ENCODE data around the gene CDC42BPG. TPM values are rescaled to one million over a fixed set of nuclear protein-coding genes. Genes with fewer than 3 reads are reported as not detected.

The CDC42BPG gene
- total and polyA plus RNA-seq, 11 donors = 0.12 to 0.50 (median 0.20) TPM; not detected in 1

GRCh38 chr11:64855596-64856304 is 11.3 kb upstream of the CDC42BPG start:
- peaks cover 46 to 100% (median 90%) of the 10 kb centered on the region in 12 donors for H3K4me1 ChIP-seq
- peaks cover 0 to 74% (median 42%) of the 10 kb centered on the region in 9 donors for H3K36me3 ChIP-seq
- WGBS, 4 donors = 75 to 80% (median 79%) methylated on average over 17 to 21 of the region's 22 CpGs
- H3K27ac ChIP-seq = peak overlapping the region; percentile 13 to 93 (median 88)
- H3K9me3 ChIP-seq = no peaks in the 10 kb centered on the region
- H3K27me3 ChIP-seq = no peaks in the 10 kb centered on the region
- no peak for ATAC-seq
- peak overlapping the region in 7 of 12 donors; percentile 1 to 43 (median 21) for H3K4me3 ChIP-seq
- intact Hi-C loops (cut with DNase I) = loop anchor here in 1 of 10 donors (10.0 kb wide), 1 partner anchor 259 kb away; the partner anchor contains the start of genes TM7SF2 and ZNHIT2
- no peak for DNase-seq
- no peak for TF ChIP-seq POLR2A (IDR thresholded peaks at IDR 0.05)
- no peak for TF ChIP-seq CTCF (IDR thresholded peaks at IDR 0.05)

- no peaks in the 10 kb centered on the region for H3K9me3 ChIP-seq
- peaks cover 46 to 100% (median 93%) of the 10 kb centered on the region in 12 donors for H3K4me1 ChIP-seq
- H3K4me3 ChIP-seq = peak overlapping the region in 9 of 12 donors; percentile 1 to 43 (median 24)
- DNase-seq (peak; percentile 79 to 94 (median 86)), ATAC-seq (peak; percentile 49 to 85 (median 83))
- WGBS, 4 donors = 58 to 70% (median 64%) methylated on average over 41 to 45 of the region's 45 CpGs
- H3K27me3 ChIP-seq = no peaks in the 10 kb centered on the region
- TF ChIP-seq CTCF (IDR thresholded peaks at IDR 0.05) (no peak), POLR2A (IDR thresholded peaks at IDR 0.05) (peak in 1 of 2 donors; percentile 15)
- peak overlapping the region; percentile 5 to 93 (median 88) for H3K27ac ChIP-seq
- H3K36me3 ChIP-seq = peaks cover 0 to 71% (median 37%) of the 10 kb centered on the region in 9 donors
- intact Hi-C loops (cut with DNase I) = loop anchor here in 1 of 10 donors (10.0 kb wide), 1 partner anchor 260 kb away; the partner anchor contains the start of genes TM7SF2 and ZNHIT2
Measured at GRCh38 chr11:64854534-64855502, 10.4 kb upstream of the CDC42BPG start.

- TF ChIP-seq POLR2A (IDR thresholded peaks at IDR 0.05) = no peak
- TF ChIP-seq CTCF (IDR thresholded peaks at IDR 0.05) = no peak
- DNase-seq (no peak), ATAC-seq (no peak)
- H3K36me3 ChIP-seq = peaks cover 0 to 64% (median 31%) of the 10 kb centered on the region in 9 donors
- peaks cover 41 to 100% (median 94%) of the 10 kb centered on the region in 12 donors for H3K4me1 ChIP-seq
- H3K27me3 ChIP-seq = no peaks in the 10 kb centered on the region
- intact Hi-C loops (cut with DNase I) = loop anchor here in 1 of 10 donors (10.0 kb wide), 1 partner anchor 261 kb away; the partner anchor contains the start of genes TM7SF2 and ZNHIT2
- H3K9me3 ChIP-seq = no peaks in the 10 kb centered on the region
- H3K4me3 ChIP-seq = peak overlapping the region in 10 of 12 donors; percentile 1 to 43 (median 20)
- 84 to 93% (median 90%) methylated on average over 21 to 25 of the region's 25 CpGs for WGBS, 4 donors
- H3K27ac ChIP-seq = peak overlapping the region; percentile 5 to 93 (median 88)
Measured at GRCh38 chr11:64854157-64854533, 9.7 kb upstream of the CDC42BPG start.

All from heart left ventricle (tissue), 16 donors.